HepG2 (cell line): ENCODE measurements around the gene LSM2. TPM values are rescaled to one million over a fixed set of nuclear protein-coding genes. Genes with fewer than 3 reads are reported as not detected.

Experiments used
- CHD4 ChIP-seq: fragments of 200-600 bp; sonication (generic); IDR thresholded peaks from 2 replicates; pipeline ENCODE4 v1.7.0; 2017; ENCODE audit warnings: mild to moderate bottlenecking, low read length, borderline replicate concordance
- CSRNP1 ChIP-seq: sonication (generic); formaldehyde crosslinking; IDR thresholded peaks from 2 replicates; pipeline ENCODE4 v1.8.1; 2023; ENCODE audit warnings: mild to moderate bottlenecking, missing genetic modification reagents
- EED ChIP-seq: sonication (generic); formaldehyde crosslinking; IDR thresholded peaks from 2 replicates; pipeline ENCODE4 v1.5.0; 2020; ENCODE audit warnings: mild to moderate bottlenecking, missing genetic modification reagents
- HDAC1 ChIP-seq: sonication (generic); formaldehyde crosslinking; IDR thresholded peaks from 2 replicates; pipeline ENCODE4 v1.5.1; 2020; ENCODE audit warnings: mild to moderate bottlenecking, missing genetic modification reagents
- NFAT5 ChIP-seq: sonication (generic); formaldehyde crosslinking; IDR thresholded peaks from 2 replicates; pipeline ENCODE4 v1.4.0; 2020; ENCODE audit warnings: missing genetic modification reagents
- NFKB2 ChIP-seq: sonication (generic); formaldehyde crosslinking; IDR thresholded peaks from 2 replicates; pipeline ENCODE4 v1.4.0; 2020; ENCODE audit warnings: missing genetic modification reagents, borderline replicate concordance
- RBAK ChIP-seq: sonication (generic); formaldehyde crosslinking; IDR thresholded peaks from 2 replicates; pipeline ENCODE4 v1.5.1; 2020; ENCODE audit warnings: mild to moderate bottlenecking, missing genetic modification reagents
- RFX3 ChIP-seq: IDR thresholded peaks from 2 replicates; pipeline ENCODE4 v1.6.1; 2016; ENCODE audit warnings: missing biosample characterization, missing genetic modification reagents
- RNF219 ChIP-seq: sonication (generic); formaldehyde crosslinking; IDR thresholded peaks from 2 replicates; pipeline ENCODE4 v1.5.0; 2020; ENCODE audit warnings: mild to moderate bottlenecking, missing genetic modification reagents
- SIN3B ChIP-seq: fragments of 150-350 bp; IDR thresholded peaks from 2 replicates; pipeline ENCODE4 v1.6.1; 2014; ENCODE audit warnings: low read length
- U2AF2 ChIP-seq: fragments of 200-400 bp; formaldehyde crosslinking; IDR thresholded peaks from 2 replicates; pipeline ENCODE4 v1.6.1; 2017; ENCODE audit warnings: low read depth, mild to moderate bottlenecking, low read length
- ZBTB25 ChIP-seq: IDR thresholded peaks from 2 replicates; pipeline ENCODE4 v1.6.1; 2018; ENCODE audit warnings: missing genetic modification reagents
- ZNF343 ChIP-seq: sonication (generic); formaldehyde crosslinking; IDR thresholded peaks from 2 replicates; pipeline ENCODE4 v1.4.0; 2020; ENCODE audit warnings: mild to moderate bottlenecking, missing genetic modification reagents
- ZNF350 ChIP-seq: sonication (generic); formaldehyde crosslinking; IDR thresholded peaks from 2 replicates; pipeline ENCODE4 v1.4.0; 2020; ENCODE audit warnings: mild to moderate bottlenecking, low read depth, missing genetic modification reagents, borderline replicate concordance
- ZNF691 ChIP-seq: sonication (generic); formaldehyde crosslinking; IDR thresholded peaks from 2 replicates; pipeline ENCODE4 v1.4.0; 2020; ENCODE audit warnings: missing genetic modification reagents, low read depth, mild to moderate bottlenecking, borderline replicate concordance
- ZNF746 ChIP-seq: sonication (generic); formaldehyde crosslinking; IDR thresholded peaks from 2 replicates; pipeline ENCODE4 v1.8.0; 2022; ENCODE audit warnings: mild to moderate bottlenecking, missing genetic modification reagents
- ZNF879 ChIP-seq: sonication (generic); formaldehyde crosslinking; IDR thresholded peaks from 2 replicates; pipeline ENCODE4 v1.8.1; 2023; ENCODE audit warnings: missing genetic modification reagents
- polyA plus RNA-seq, 8 experiments: library from polyadenylated mRNA; depleted of rRNA in 3 of 8; stranded (reverse) in 7 of 8; unstranded in 1 of 8; fragments of >200 nt; fragmentation: Illumina TruSeq in 4 of 8; extraction: Trizol in 4 of 8; gene quantifications; 2 replicates each; pipeline versions ENCODE4 v1.2.1 to v1.2.3, GENCODE V29; 2011 to 2016; ENCODE audit warnings: low read depth in 4 of 8, missing spikeins in 1 of 8, mixed read lengths in 1 of 8; ENCODE audit not compliant: insufficient read depth in 1 of 8
- total RNA-seq, 5 experiments: library from RNA; depleted of rRNA; stranded (reverse); fragments of >200 nt; fragmentation: Illumina TruSeq; extraction: Trizol; gene quantifications; 2 replicates each; pipeline ENCODE4 v1.2.3, GENCODE V29; 2016; ENCODE audit warnings: low read depth in 1 of 5

Gene LSM2
- total and polyA plus RNA-seq, 2 of the 13 experiments (the other 11 are each of a cell fraction or from before 2014, with no cell fraction given): 69.4 to 90.5 TPM

- TF ChIP-seq RNF219 (CRISPR knock-in tag) (no peak), HDAC1 (CRISPR knock-in tag) (peak; percentile 98), CHD4 (no peak), RBAK (CRISPR knock-in tag) (0 out of 2 replicates have a peak, but pooled peaks have one; percentile 52), EED (CRISPR knock-in tag) (no peak), ZBTB25 (CRISPR knock-in tag) (peak; percentile 93), ZNF350 (CRISPR knock-in tag) (peak; percentile 87), SIN3B (peak; percentile 73), ZNF343 (peak; percentile 98), ZNF746 (CRISPR knock-in tag) (no peak), CSRNP1 (CRISPR knock-in tag) (peak; percentile 96), NFKB2 (CRISPR knock-in tag) (peak; percentile 93; the same call in 1 of the 2 replicates), NFAT5 (CRISPR knock-in tag) (no peak), ZNF691 (CRISPR knock-in tag) (peak; percentile 99), U2AF2 (0 out of 2 replicates have a peak, but pooled peaks have one; percentile 52), RFX3 (CRISPR knock-in tag) (no peak), ZNF879 (CRISPR knock-in tag) (no peak; the same call in 1 of the 2 replicates)
These were observed at the start of gene LSM2 (continued) for GRCh38 chr6:31806470-31807272.
